Ishikawa (cell line): ENCODE data around the gene KCNAB2.

Experiments
- CEBPB ChIP-seq: IDR thresholded peaks from 2 replicates; pipeline ENCODE4 v1.6.1; 2012
- CREB1 ChIP-seq: IDR thresholded peaks from 2 replicates; pipeline ENCODE4 v1.6.1; 2012; ENCODE audit warnings: low read depth
- EGR1 ChIP-seq: IDR thresholded peaks from 2 replicates; pipeline ENCODE4 v1.6.1; 2012
- EP300 ChIP-seq: IDR thresholded peaks from 2 replicates; pipeline ENCODE4 v1.6.1; 2012; ENCODE audit warnings: borderline replicate concordance
- FOXM1 ChIP-seq: IDR thresholded peaks from 2 replicates; pipeline ENCODE4 v1.6.1; 2012; ENCODE audit warnings: low read depth, borderline replicate concordance
- MAX ChIP-seq: IDR thresholded peaks from 2 replicates; pipeline ENCODE4 v1.6.1; 2012
- NFIC ChIP-seq: IDR thresholded peaks from 2 replicates; pipeline ENCODE4 v1.6.1; 2012
- RAD21 ChIP-seq: IDR thresholded peaks from 2 replicates; pipeline ENCODE4 v1.6.1; 2012; ENCODE audit warnings: low read depth
- TAF1 ChIP-seq: IDR thresholded peaks from 2 replicates; pipeline ENCODE4 v1.6.1; 2012; ENCODE audit warnings: low read depth, mild to moderate bottlenecking
- TCF12 ChIP-seq: IDR thresholded peaks from 2 replicates; pipeline ENCODE4 v1.6.1; 2012; ENCODE audit warnings: low read depth
- TEAD4 ChIP-seq: IDR thresholded peaks from 2 replicates; pipeline ENCODE4 v1.6.1; 2012
- USF1 ChIP-seq: IDR thresholded peaks from 2 replicates; pipeline ENCODE4 v1.6.1; 2012
- YY1 ChIP-seq: IDR thresholded peaks from 2 replicates; pipeline ENCODE4 v1.6.1; 2012; ENCODE audit warnings: low read depth
- ZBTB7A ChIP-seq: IDR thresholded peaks from 2 replicates; pipeline ENCODE4 v1.6.1; 2012; ENCODE audit warnings: low read depth
- TF ChIP-seq, protein P1 (sequence below): IDR thresholded peaks from 2 replicates; pipeline ENCODE4 v1.6.1; 2012; ENCODE audit warnings: low read depth, mild to moderate bottlenecking

The KCNAB2 gene

DNA sequence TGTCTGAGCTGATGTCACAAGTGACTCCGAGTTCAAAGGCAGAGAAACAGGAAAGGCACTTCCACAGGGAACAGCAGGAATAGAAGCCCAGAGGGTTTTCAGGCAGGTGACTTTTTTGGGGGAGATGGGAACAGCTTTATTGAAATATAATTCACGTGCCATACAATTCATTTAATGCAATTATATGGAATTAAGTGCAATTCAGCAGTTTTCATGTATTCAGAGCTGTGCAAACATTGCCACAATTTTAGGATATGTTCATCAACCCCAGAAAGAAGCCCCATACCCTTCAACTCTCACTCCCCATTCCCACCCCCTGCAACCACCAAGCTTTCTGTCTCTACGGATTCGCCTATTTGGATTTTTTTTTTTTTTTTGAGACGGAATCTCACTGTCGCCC, 17.0 kb downstream of the KCNAB2 start:
- no peak for TF ChIP-seq TEAD4
- TF ChIP-seq FOXM1 = no peak
- no peak for TF ChIP-seq NFIC
- TF ChIP-seq EP300 = no peak
- TF ChIP-seq ZBTB7A = no peak
- no peak for TF ChIP-seq CEBPB
- TF ChIP-seq TCF12 = no peak
- TF ChIP-seq TAF1 = no peak
- TF ChIP-seq EGR1 = no peak
- TF ChIP-seq RAD21 = no peak

GRCh38 chr1:6065093-6065858, 19.6 kb downstream of the KCNAB2 start:
- TF ChIP-seq MAX (no peak), CEBPB (no peak), FOXM1 (no peak), TAF1 (no peak), CREB1 (no peak), NFIC (no peak), EP300 (no peak), RAD21 (no peak), USF1 (no peak), ZBTB7A (no peak), TCF12 (no peak)
- TF ChIP-seq, protein P1, sequence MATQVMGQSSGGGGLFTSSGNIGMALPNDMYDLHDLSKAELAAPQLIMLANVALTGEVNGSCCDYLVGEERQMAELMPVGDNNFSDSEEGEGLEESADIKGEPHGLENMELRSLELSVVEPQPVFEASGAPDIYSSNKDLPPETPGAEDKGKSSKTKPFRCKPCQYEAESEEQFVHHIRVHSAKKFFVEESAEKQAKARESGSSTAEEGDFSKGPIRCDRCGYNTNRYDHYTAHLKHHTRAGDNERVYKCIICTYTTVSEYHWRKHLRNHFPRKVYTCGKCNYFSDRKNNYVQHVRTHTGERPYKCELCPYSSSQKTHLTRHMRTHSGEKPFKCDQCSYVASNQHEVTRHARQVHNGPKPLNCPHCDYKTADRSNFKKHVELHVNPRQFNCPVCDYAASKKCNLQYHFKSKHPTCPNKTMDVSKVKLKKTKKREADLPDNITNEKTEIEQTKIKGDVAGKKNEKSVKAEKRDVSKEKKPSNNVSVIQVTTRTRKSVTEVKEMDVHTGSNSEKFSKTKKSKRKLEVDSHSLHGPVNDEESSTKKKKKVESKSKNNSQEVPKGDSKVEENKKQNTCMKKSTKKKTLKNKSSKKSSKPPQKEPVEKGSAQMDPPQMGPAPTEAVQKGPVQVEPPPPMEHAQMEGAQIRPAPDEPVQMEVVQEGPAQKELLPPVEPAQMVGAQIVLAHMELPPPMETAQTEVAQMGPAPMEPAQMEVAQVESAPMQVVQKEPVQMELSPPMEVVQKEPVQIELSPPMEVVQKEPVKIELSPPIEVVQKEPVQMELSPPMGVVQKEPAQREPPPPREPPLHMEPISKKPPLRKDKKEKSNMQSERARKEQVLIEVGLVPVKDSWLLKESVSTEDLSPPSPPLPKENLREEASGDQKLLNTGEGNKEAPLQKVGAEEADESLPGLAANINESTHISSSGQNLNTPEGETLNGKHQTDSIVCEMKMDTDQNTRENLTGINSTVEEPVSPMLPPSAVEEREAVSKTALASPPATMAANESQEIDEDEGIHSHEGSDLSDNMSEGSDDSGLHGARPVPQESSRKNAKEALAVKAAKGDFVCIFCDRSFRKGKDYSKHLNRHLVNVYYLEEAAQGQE = no peak

DNA sequence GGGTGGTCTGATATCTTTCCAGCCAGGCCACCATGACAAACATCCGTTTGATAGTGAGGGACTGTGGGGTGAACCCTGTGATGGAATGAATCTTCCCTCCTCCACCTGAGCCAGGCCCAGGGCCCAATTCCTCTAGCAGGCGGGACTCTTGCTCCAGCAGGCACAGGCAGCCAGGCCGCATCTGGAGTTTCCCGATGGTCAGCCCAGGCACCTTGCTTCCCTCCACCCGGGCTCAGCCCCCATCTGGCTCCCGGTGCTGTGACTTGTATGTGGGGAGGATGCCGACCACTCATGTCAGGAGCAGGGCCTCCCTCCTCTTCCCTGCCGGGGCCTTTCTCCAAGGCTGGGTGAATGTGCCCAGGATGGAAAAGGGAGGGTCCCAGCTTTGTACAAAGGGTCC, 21.0 kb downstream of the KCNAB2 start:
- TF ChIP-seq CREB1 (no peak), USF1 (no peak), EGR1 (no peak), TEAD4 (no peak), EP300 (no peak), MAX (no peak), NFIC (no peak), ZBTB7A (no peak), FOXM1 (no peak), TCF12 (no peak)
- TF ChIP-seq, protein P1 = no peak

DNA sequence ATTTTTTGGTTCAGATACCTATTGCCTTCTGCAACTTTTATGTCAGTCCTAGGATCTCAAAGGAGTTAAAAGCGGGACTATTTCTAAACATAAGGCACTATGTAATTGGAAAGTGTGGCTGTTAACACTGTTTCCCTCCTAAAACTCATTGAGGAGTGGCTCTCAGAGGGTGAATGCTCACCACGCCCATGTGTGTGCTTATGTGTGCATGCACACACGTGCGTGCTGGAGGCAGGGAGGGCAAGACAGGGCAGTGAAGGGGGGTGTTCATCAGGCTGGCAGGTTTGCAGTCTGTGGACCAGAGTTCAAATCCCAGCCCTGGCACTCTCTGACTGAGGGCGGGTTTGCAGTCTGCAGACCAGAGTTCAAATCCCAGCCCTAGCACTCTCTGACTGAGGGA, 22.4 kb downstream of the KCNAB2 start:
- TF ChIP-seq MAX = no peak
- TF ChIP-seq RAD21 = no peak
- TF ChIP-seq YY1 = no peak
- TF ChIP-seq FOXM1 = no peak
- TF ChIP-seq EP300 = no peak
- no peak for TF ChIP-seq TAF1
- TF ChIP-seq, protein P1 = no peak
- no peak for TF ChIP-seq CEBPB
- TF ChIP-seq NFIC = no peak
- TF ChIP-seq EGR1 = no peak
- TF ChIP-seq CREB1 = no peak
- no peak for TF ChIP-seq TCF12
- no peak for TF ChIP-seq ZBTB7A
- TF ChIP-seq USF1 = no peak
- TF ChIP-seq TEAD4 = no peak
